MM.1S (cell line): Measurements from ENCODE around the gene PPP1R14C.

Experiments used
- DNase-seq: peaks from one replicate; pipeline ENCODE4 v3.0.0-alpha.2; 2015
- H2AFZ ChIP-seq: fragments of 300-600 bp; sonication (generic); 2 replicates; pipeline ENCODE4 v1.6.0; 2016; ENCODE audit warnings: antibody characterized with exemption, low read length
- H3F3A ChIP-seq: fragments of 300-600 bp; sonication (generic); 2 replicates; pipeline ENCODE4 v1.6.1; 2016; ENCODE audit warnings: mild to moderate bottlenecking, antibody characterized with exemption, low read length, moderate library complexity, mixed read lengths; ENCODE audit not compliant: insufficient read depth
- H3K27ac ChIP-seq: fragments of 300-600 bp; sonication (generic); 2 replicates; pipeline ENCODE4 v1.5.1; 2016; ENCODE audit warnings: mild to moderate bottlenecking, low read length
- H3K27me3 ChIP-seq: fragments of 300-600 bp; sonication (generic); replicated peaks from 2 replicates; pipeline ENCODE4 v1.6.0; 2016; ENCODE audit warnings: low read length; ENCODE audit not compliant: insufficient read depth
- H3K36me3 ChIP-seq: fragments of 300-600 bp; sonication (generic); replicated peaks from 2 replicates; pipeline ENCODE4 v1.6.1; 2016; ENCODE audit warnings: mild to moderate bottlenecking, low read length, mixed read lengths; ENCODE audit not compliant: insufficient read depth
- H3K4me1 ChIP-seq: fragments of 300-600 bp; sonication (generic); 2 replicates; pipeline ENCODE4 v1.6.1; 2016; ENCODE audit warnings: low read length, mixed read lengths
- H3K4me2 ChIP-seq: fragments of 300-600 bp; sonication (generic); 2 replicates; pipeline ENCODE4 v1.6.0; 2016; ENCODE audit warnings: low read depth, low read length
- H3K4me3 ChIP-seq: fragments of 300-600 bp; sonication (generic); 2 replicates; pipeline ENCODE4 v1.5.1; 2016; ENCODE audit warnings: low read length, mixed read lengths
- H3K79me2 ChIP-seq: fragments of 300-600 bp; sonication (generic); 2 replicates; pipeline ENCODE4 v1.6.1; 2016; ENCODE audit warnings: mixed run types, low read length, mixed read lengths
- H3K9ac ChIP-seq: fragments of 300-600 bp; sonication (generic); 2 replicates; pipeline ENCODE4 v1.6.1; 2016; ENCODE audit warnings: low read length, mixed read lengths
- H3K9me2 ChIP-seq: fragments of 300-600 bp; sonication (generic); replicated peaks from 2 replicates; pipeline ENCODE4 v1.6.1; 2016; ENCODE audit warnings: mild to moderate bottlenecking, low read length, mixed read lengths; ENCODE audit not compliant: insufficient read depth
- H3K9me3 ChIP-seq: fragments of 300-600 bp; sonication (generic); replicated peaks from 2 replicates; pipeline ENCODE4 v1.6.1; 2016; ENCODE audit warnings: mild to moderate bottlenecking, low read length, mixed read lengths; ENCODE audit not compliant: insufficient read depth
- H4K20me1 ChIP-seq: fragments of 300-600 bp; sonication (generic); 2 replicates; pipeline ENCODE4 v1.6.1; 2016; ENCODE audit warnings: mild to moderate bottlenecking, low read length, moderate library complexity, mixed read lengths; ENCODE audit not compliant: insufficient read depth
- CTCF ChIP-seq: fragments of 300-600 bp; sonication (generic); IDR thresholded peaks from 2 replicates; pipeline ENCODE4 v1.5.1; 2016; ENCODE audit warnings: antibody characterized with exemption, low read length, mixed read lengths
- EZH2 ChIP-seq: fragments of 300-600 bp; sonication (generic); optimal IDR thresholded peaks from 2 replicates; pipeline ENCODE3; 2017; ENCODE audit warnings: low read depth, mild to moderate bottlenecking, antibody characterized with exemption, low read length, mixed read lengths
- EZH2phosphoT487 ChIP-seq: fragments of 300-600 bp; sonication (generic); IDR thresholded peaks from 2 replicates; pipeline ENCODE4 v1.6.1; 2018; ENCODE audit warnings: antibody characterized with exemption, low read length

PPP1R14C gene

GRCh38 chr6:150243620-150244314, 100.9 kb downstream of the PPP1R14C start:
- Histone ChIP-seq H2AFZ (no peak overlapping the region), H3K4me1 (no peaks in the 10 kb centered on the region), H3F3A (no peaks in the 10 kb centered on the region), H3K9ac (no peak overlapping the region), H3K9me3 (no peaks in the 10 kb centered on the region), H3K4me3 (no peak overlapping the region), H4K20me1 (no peaks in the 10 kb centered on the region), H3K9me2 (no peaks in the 10 kb centered on the region), H3K27me3 (no peaks in the 10 kb centered on the region), H3K27ac (no peak overlapping the region), H3K36me3 (no peaks in the 10 kb centered on the region), H3K4me2 (no peak overlapping the region), H3K79me2 (no peaks in the 10 kb centered on the region)
- no peak for DNase-seq
- TF ChIP-seq EZH2phosphoT487 (no peak), CTCF (no peak), EZH2 (no peak)

- Histone ChIP-seq H2AFZ (no peak overlapping the region), H3K27me3 (no peaks in the 10 kb centered on the region)
- no peak for TF ChIP-seq EZH2phosphoT487
- no peak for TF ChIP-seq EZH2
- no peak for TF ChIP-seq CTCF
These were observed 102.5 kb downstream of the PPP1R14C start for GRCh38 chr6:150245148-150245935.

GRCh38 chr6:150247803-150248202, 105.0 kb downstream of the PPP1R14C start:
- Histone ChIP-seq H2AFZ (no peak overlapping the region), H3F3A (no peaks in the 10 kb centered on the region), H3K27me3 (no peaks in the 10 kb centered on the region), H3K79me2 (no peaks in the 10 kb centered on the region), H3K27ac (no peak overlapping the region), H3K4me1 (no peaks in the 10 kb centered on the region), H3K9me2 (no peaks in the 10 kb centered on the region), H3K4me2 (no peak overlapping the region), H4K20me1 (no peaks in the 10 kb centered on the region), H3K4me3 (no peak overlapping the region), H3K36me3 (no peaks in the 10 kb centered on the region), H3K9me3 (no peaks in the 10 kb centered on the region), H3K9ac (no peak overlapping the region)
- TF ChIP-seq EZH2phosphoT487 (no peak), EZH2 (no peak), CTCF (no peak)
- no peak for DNase-seq

More at GRCh38 chr6:150245148-150245935, 102.5 kb downstream of the PPP1R14C start:
- Histone ChIP-seq H3K9me3 (no peaks in the 10 kb centered on the region), H3K9ac (no peak overlapping the region), H3K9me2 (no peaks in the 10 kb centered on the region), H3K4me3 (no peak overlapping the region), H3K36me3 (no peaks in the 10 kb centered on the region), H3K4me1 (no peaks in the 10 kb centered on the region), H3K4me2 (no peak overlapping the region), H4K20me1 (no peaks in the 10 kb centered on the region), H3K79me2 (no peaks in the 10 kb centered on the region), H3K27ac (no peak overlapping the region), H3F3A (no peaks in the 10 kb centered on the region)
- DNase-seq: no peak
